Neural cell (in vitro differentiated cells): ENCODE results near the gene SOCS2. TPM values are rescaled to one million over a fixed set of nuclear protein-coding genes. Genes with fewer than 3 reads are reported as not detected.

Source experiments
- H2AFZ ChIP-seq: fragments of 200-600, 300-800 bp; sonication (generic), shearing (Covaris generic); 2 replicates; pipeline ENCODE4 v1.6.0; 2014; ENCODE audit warnings: low read depth, mild to moderate bottlenecking, antibody characterized with exemption, low read length, moderate library complexity
- H3F3A ChIP-seq: fragments of 200-600 bp; shearing (Covaris generic); 2 replicates; pipeline ENCODE4 v1.6.1; 2016; ENCODE audit warnings: mild to moderate bottlenecking, moderate library complexity, mixed read lengths, antibody characterized with exemption, low read length; ENCODE audit not compliant: insufficient read depth, poor library complexity, severe bottlenecking
- H3K27ac ChIP-seq: fragments of 200-600, 300-800 bp; sonication (generic), shearing (Covaris generic); 2 replicates; pipeline ENCODE4 v1.5.1; 2014; ENCODE audit warnings: mild to moderate bottlenecking, low read length, moderate library complexity
- H3K27me3 ChIP-seq: fragments of 300-800, 200-600 bp; sonication (generic), shearing (Covaris generic); 2 replicates; pipeline ENCODE4 v1.6.0; 2014; ENCODE audit warnings: mild to moderate bottlenecking, low read depth, low read length, moderate library complexity; ENCODE audit not compliant: insufficient read depth
- H3K36me3 ChIP-seq: fragments of 300-800, 200-600 bp; sonication (generic), shearing (Covaris generic); 2 replicates; pipeline ENCODE4 v1.5.1; 2014; ENCODE audit warnings: mild to moderate bottlenecking, antibody characterized with exemption, low read length, moderate library complexity; ENCODE audit not compliant: insufficient read depth
- H3K4me2 ChIP-seq: fragments of 300-800, 200-600 bp; sonication (generic), shearing (Covaris generic); 2 replicates; pipeline ENCODE4 v1.6.0; 2014; ENCODE audit warnings: mild to moderate bottlenecking, low read length
- H3K4me3 ChIP-seq: fragments of 300-800, 200-600 bp; sonication (generic), shearing (Covaris generic); 2 replicates; pipeline ENCODE4 v1.5.1; 2014; ENCODE audit warnings: mild to moderate bottlenecking, low read length, moderate library complexity
- H3K79me2 ChIP-seq: fragments of 200-600 bp; shearing (Covaris generic); replicated peaks from 2 replicates; pipeline ENCODE4 v1.6.0; 2014; ENCODE audit warnings: mild to moderate bottlenecking, low read length, moderate library complexity; ENCODE audit not compliant: insufficient read depth
- H3K9ac ChIP-seq: fragments of 300-800, 200-600 bp; sonication (generic), shearing (Covaris generic); 2 replicates; pipeline ENCODE4 v1.6.1; 2016; ENCODE audit warnings: mild to moderate bottlenecking, low read length, mixed read lengths
- H3K9me2 ChIP-seq: fragments of 200-600 bp; shearing (Covaris generic); 2 replicates; pipeline ENCODE4 v1.6.1; 2016; ENCODE audit warnings: mild to moderate bottlenecking, low read length, mixed read lengths; ENCODE audit not compliant: insufficient read depth
- H3K9me3 ChIP-seq: fragments of 200-600, 300-800 bp; sonication (generic), shearing (Covaris generic); 2 replicates; pipeline ENCODE4 v1.6.1; 2016; ENCODE audit warnings: mild to moderate bottlenecking, mixed run types, low read length, moderate library complexity, mixed read lengths
- H4K20me1 ChIP-seq: fragments of 200-600 bp; shearing (Covaris generic); 2 replicates; pipeline ENCODE4 v1.6.1; 2016; ENCODE audit warnings: mild to moderate bottlenecking, mixed run types; ENCODE audit not compliant: insufficient read depth
- EP300 ChIP-seq: fragments of 450-650 bp; conservative IDR thresholded peaks from 2 replicates; pipeline ENCODE4 v1.6.1; 2014; ENCODE audit warnings: antibody characterized with exemption, mild to moderate bottlenecking, moderate library complexity; ENCODE audit not compliant: poor library complexity, severe bottlenecking
- EZH2 ChIP-seq: fragments of 200-600, 300-800 bp; shearing (Covaris generic), sonication (generic); IDR thresholded peaks from 2 replicates; pipeline ENCODE4 v1.6.1; 2014; ENCODE audit warnings: antibody characterized with exemption, low read length, borderline replicate concordance, mild to moderate bottlenecking; ENCODE audit not compliant: insufficient read depth, poor library complexity, severe bottlenecking
- MXI1 ChIP-seq: fragments of 450-650 bp; conservative IDR thresholded peaks from 2 replicates; pipeline ENCODE4 v1.6.1; 2014; ENCODE audit warnings: antibody characterized with exemption, mild to moderate bottlenecking; ENCODE audit not compliant: poor library complexity, severe bottlenecking
- POLR2AphosphoS5 ChIP-seq: IDR thresholded peaks from 2 replicates; pipeline ENCODE4 v1.6.1; 2012
- RAD21 ChIP-seq: fragments of 450-650 bp; conservative IDR thresholded peaks from 2 replicates; pipeline ENCODE4 v1.6.1; 2014; ENCODE audit warnings: antibody characterized with exemption, mild to moderate bottlenecking, moderate library complexity
- SMC3 ChIP-seq: fragments of 450-650 bp; conservative IDR thresholded peaks from 2 replicates; pipeline ENCODE4 v1.6.1; 2014; ENCODE audit warnings: antibody characterized with exemption, mild to moderate bottlenecking, moderate library complexity; ENCODE audit not compliant: poor library complexity
- TAF1 ChIP-seq: IDR thresholded peaks from 2 replicates; pipeline ENCODE4 v1.6.1; 2012; ENCODE audit warnings: low read depth
- polyA plus RNA-seq: library from polyadenylated mRNA; depleted of rRNA; stranded (reverse); fragments of >200 nt; gene quantifications from 2 replicates; pipeline ENCODE4 v1.2.3, GENCODE V29; 2014
- TF ChIP-seq, protein P1 (sequence below): fragments of 450-650 bp; IDR thresholded peaks from 2 replicates; pipeline ENCODE4 v1.5.1; 2014; ENCODE audit warnings: antibody characterized with exemption, mild to moderate bottlenecking, moderate library complexity; ENCODE audit not compliant: poor library complexity, severe bottlenecking
- TF ChIP-seq, protein P2 (sequence below): IDR thresholded peaks from 2 replicates; pipeline ENCODE4 v1.6.1; 2012; ENCODE audit warnings: borderline replicate concordance

SOCS2 gene
- polyA plus RNA-seq, 1 donor from 2014 or later = 119 TPM

DNA sequence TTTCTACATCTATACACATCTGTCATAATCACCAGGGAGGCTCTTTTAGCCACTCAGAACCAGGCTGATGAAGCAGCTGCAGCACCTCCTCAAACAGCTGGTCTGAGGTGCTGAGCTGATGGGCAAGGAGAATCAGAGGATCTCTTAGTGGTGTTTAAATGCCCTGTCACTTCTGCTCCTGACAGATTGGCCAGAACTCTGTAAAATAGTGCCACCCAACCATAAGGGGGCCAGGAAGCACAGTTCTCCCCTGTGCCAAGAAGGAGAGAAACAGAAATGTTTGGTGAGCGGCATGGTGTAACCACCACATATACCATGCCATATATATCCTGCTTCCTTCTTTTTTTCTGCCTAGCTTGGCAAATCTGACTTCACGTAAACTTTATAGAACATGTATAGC, 12.8 kb downstream of the SOCS2 start:
- Histone ChIP-seq H3K4me3 (no peak overlapping the region), H3K9me2 (no peaks in the 10 kb centered on the region), H3K36me3 (no peaks in the 10 kb centered on the region), H3K27me3 (no peaks in the 10 kb centered on the region), H3K79me2 (no peaks in the 10 kb centered on the region), H3F3A (no peaks in the 10 kb centered on the region), H3K27ac (no peak overlapping the region), H2AFZ (no peak overlapping the region), H4K20me1 (no peaks in the 10 kb centered on the region), H3K4me2 (no peak overlapping the region), H3K9ac (no peak overlapping the region), H3K9me3 (no peaks in the 10 kb centered on the region)
- TF ChIP-seq, protein P1, sequence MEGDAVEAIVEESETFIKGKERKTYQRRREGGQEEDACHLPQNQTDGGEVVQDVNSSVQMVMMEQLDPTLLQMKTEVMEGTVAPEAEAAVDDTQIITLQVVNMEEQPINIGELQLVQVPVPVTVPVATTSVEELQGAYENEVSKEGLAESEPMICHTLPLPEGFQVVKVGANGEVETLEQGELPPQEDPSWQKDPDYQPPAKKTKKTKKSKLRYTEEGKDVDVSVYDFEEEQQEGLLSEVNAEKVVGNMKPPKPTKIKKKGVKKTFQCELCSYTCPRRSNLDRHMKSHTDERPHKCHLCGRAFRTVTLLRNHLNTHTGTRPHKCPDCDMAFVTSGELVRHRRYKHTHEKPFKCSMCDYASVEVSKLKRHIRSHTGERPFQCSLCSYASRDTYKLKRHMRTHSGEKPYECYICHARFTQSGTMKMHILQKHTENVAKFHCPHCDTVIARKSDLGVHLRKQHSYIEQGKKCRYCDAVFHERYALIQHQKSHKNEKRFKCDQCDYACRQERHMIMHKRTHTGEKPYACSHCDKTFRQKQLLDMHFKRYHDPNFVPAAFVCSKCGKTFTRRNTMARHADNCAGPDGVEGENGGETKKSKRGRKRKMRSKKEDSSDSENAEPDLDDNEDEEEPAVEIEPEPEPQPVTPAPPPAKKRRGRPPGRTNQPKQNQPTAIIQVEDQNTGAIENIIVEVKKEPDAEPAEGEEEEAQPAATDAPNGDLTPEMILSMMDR = no peak
- TF ChIP-seq EP300 (no peak), POLR2AphosphoS5 (no peak), SMC3 (no peak), RAD21 (no peak), EZH2 (no peak), TAF1 (no peak), MXI1 (no peak)
- TF ChIP-seq, protein P2, sequence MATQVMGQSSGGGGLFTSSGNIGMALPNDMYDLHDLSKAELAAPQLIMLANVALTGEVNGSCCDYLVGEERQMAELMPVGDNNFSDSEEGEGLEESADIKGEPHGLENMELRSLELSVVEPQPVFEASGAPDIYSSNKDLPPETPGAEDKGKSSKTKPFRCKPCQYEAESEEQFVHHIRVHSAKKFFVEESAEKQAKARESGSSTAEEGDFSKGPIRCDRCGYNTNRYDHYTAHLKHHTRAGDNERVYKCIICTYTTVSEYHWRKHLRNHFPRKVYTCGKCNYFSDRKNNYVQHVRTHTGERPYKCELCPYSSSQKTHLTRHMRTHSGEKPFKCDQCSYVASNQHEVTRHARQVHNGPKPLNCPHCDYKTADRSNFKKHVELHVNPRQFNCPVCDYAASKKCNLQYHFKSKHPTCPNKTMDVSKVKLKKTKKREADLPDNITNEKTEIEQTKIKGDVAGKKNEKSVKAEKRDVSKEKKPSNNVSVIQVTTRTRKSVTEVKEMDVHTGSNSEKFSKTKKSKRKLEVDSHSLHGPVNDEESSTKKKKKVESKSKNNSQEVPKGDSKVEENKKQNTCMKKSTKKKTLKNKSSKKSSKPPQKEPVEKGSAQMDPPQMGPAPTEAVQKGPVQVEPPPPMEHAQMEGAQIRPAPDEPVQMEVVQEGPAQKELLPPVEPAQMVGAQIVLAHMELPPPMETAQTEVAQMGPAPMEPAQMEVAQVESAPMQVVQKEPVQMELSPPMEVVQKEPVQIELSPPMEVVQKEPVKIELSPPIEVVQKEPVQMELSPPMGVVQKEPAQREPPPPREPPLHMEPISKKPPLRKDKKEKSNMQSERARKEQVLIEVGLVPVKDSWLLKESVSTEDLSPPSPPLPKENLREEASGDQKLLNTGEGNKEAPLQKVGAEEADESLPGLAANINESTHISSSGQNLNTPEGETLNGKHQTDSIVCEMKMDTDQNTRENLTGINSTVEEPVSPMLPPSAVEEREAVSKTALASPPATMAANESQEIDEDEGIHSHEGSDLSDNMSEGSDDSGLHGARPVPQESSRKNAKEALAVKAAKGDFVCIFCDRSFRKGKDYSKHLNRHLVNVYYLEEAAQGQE = no peak

DNA sequence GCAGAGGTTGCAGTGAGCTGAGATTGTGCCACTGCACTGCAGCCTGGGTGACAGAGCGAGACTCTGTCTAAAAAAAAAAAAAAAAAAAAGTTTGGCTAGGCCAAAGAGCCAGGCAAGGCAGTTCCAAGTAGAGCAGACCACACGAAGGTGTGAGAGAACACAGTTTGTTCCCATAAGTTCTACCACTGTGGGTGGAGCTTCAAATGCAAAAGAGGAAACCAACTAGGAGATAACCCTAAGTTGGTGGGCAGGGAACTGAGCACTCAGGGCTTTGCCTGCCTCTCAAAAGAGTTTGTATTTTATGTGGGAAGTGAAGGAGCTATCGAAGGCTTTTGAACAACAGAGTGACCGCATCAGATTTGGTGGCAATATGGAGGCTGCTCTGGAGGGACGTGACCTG, 15.1 kb downstream of the SOCS2 start:
- Histone ChIP-seq H3K9me2 (no peaks in the 10 kb centered on the region), H4K20me1 (no peaks in the 10 kb centered on the region)

More for the DNA sequence above, 15.1 kb downstream of the SOCS2 start:
- Histone ChIP-seq H3K27ac (no peak overlapping the region), H3K4me2 (no peak overlapping the region), H3K9ac (no peak overlapping the region), H3K36me3 (no peaks in the 10 kb centered on the region), H3F3A (no peaks in the 10 kb centered on the region), H3K79me2 (no peaks in the 10 kb centered on the region), H3K27me3 (peaks cover 20% of the 10 kb centered on the region), H3K4me3 (no peak overlapping the region), H2AFZ (no peak overlapping the region), H3K9me3 (no peaks in the 10 kb centered on the region)
- TF ChIP-seq RAD21 = no peak
- no peak for TF ChIP-seq SMC3
- TF ChIP-seq, protein P2 = no peak
- TF ChIP-seq EZH2 = no peak
- TF ChIP-seq TAF1 = no peak
- TF ChIP-seq, protein P1 = no peak
- no peak for TF ChIP-seq POLR2AphosphoS5
- no peak for TF ChIP-seq MXI1
- no peak for TF ChIP-seq EP300
